Neural cell (in vitro differentiated cells): Measurements from ENCODE around the gene MBNL3.

Experiments used
- EZH2 ChIP-seq: fragments of 200-600, 300-800 bp; shearing (Covaris generic), sonication (generic); IDR thresholded peaks from 2 replicates; pipeline ENCODE4 v1.6.1; 2014; ENCODE audit warnings: antibody characterized with exemption, low read length, borderline replicate concordance, mild to moderate bottlenecking; ENCODE audit not compliant: insufficient read depth, poor library complexity, severe bottlenecking
- POLR2AphosphoS5 ChIP-seq: IDR thresholded peaks from 2 replicates; pipeline ENCODE4 v1.6.1; 2012
- TAF1 ChIP-seq: IDR thresholded peaks from 2 replicates; pipeline ENCODE4 v1.6.1; 2012; ENCODE audit warnings: low read depth
- TF ChIP-seq, protein P1 (sequence below): fragments of 450-650 bp; IDR thresholded peaks from 2 replicates; pipeline ENCODE4 v1.5.1; 2014; ENCODE audit warnings: antibody characterized with exemption, mild to moderate bottlenecking, moderate library complexity; ENCODE audit not compliant: poor library complexity, severe bottlenecking
- TF ChIP-seq, protein P2 (sequence below): IDR thresholded peaks from 2 replicates; pipeline ENCODE4 v1.6.1; 2012; ENCODE audit warnings: borderline replicate concordance

DNA sequence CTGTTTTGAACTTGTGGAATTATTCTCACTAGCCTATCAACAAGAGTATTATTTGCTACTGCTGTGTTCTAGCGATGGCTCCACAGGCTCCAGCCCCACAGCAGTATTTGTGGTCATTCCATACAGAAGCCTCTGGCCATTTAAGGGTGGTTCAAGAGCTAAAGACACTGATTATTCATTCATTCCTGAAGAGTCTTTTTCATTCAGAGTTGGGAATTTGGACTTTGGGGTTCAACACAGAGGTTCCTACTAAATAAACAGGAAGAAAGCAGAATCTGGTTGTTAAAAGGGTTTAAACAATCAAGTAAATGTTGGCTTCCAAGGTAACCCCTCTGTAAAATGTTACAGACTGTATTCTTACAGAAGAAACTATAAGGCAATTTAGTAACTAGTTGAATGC, 4.3 kb upstream of the MBNL3 start:
- TF ChIP-seq, protein P1, sequence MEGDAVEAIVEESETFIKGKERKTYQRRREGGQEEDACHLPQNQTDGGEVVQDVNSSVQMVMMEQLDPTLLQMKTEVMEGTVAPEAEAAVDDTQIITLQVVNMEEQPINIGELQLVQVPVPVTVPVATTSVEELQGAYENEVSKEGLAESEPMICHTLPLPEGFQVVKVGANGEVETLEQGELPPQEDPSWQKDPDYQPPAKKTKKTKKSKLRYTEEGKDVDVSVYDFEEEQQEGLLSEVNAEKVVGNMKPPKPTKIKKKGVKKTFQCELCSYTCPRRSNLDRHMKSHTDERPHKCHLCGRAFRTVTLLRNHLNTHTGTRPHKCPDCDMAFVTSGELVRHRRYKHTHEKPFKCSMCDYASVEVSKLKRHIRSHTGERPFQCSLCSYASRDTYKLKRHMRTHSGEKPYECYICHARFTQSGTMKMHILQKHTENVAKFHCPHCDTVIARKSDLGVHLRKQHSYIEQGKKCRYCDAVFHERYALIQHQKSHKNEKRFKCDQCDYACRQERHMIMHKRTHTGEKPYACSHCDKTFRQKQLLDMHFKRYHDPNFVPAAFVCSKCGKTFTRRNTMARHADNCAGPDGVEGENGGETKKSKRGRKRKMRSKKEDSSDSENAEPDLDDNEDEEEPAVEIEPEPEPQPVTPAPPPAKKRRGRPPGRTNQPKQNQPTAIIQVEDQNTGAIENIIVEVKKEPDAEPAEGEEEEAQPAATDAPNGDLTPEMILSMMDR, result no peak
- TF ChIP-seq TAF1 (no peak), EZH2 (no peak), POLR2AphosphoS5 (no peak)
- TF ChIP-seq, protein P2, sequence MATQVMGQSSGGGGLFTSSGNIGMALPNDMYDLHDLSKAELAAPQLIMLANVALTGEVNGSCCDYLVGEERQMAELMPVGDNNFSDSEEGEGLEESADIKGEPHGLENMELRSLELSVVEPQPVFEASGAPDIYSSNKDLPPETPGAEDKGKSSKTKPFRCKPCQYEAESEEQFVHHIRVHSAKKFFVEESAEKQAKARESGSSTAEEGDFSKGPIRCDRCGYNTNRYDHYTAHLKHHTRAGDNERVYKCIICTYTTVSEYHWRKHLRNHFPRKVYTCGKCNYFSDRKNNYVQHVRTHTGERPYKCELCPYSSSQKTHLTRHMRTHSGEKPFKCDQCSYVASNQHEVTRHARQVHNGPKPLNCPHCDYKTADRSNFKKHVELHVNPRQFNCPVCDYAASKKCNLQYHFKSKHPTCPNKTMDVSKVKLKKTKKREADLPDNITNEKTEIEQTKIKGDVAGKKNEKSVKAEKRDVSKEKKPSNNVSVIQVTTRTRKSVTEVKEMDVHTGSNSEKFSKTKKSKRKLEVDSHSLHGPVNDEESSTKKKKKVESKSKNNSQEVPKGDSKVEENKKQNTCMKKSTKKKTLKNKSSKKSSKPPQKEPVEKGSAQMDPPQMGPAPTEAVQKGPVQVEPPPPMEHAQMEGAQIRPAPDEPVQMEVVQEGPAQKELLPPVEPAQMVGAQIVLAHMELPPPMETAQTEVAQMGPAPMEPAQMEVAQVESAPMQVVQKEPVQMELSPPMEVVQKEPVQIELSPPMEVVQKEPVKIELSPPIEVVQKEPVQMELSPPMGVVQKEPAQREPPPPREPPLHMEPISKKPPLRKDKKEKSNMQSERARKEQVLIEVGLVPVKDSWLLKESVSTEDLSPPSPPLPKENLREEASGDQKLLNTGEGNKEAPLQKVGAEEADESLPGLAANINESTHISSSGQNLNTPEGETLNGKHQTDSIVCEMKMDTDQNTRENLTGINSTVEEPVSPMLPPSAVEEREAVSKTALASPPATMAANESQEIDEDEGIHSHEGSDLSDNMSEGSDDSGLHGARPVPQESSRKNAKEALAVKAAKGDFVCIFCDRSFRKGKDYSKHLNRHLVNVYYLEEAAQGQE, result no peak
